GM23338 (cell line): ENCODE results near the gene NPR2. TPM values are rescaled to one million over a fixed set of nuclear protein-coding genes. Genes with fewer than 3 reads are reported as not detected.

Source experiments
- ATAC-seq: fragments of 200-7000 bp; cut with Tn5 transposase; 3 replicates; pipeline ENCODE4 v1.9.1; 2020
- DNase-seq: peaks from one replicate; pipeline ENCODE4 v3.0.0-alpha.2; 2015; ENCODE audit warnings: low spot score
- H2AFZ ChIP-seq: fragments of 200-600 bp; sonication (generic); 2 replicates; pipeline ENCODE4 v1.8.0; 2016; ENCODE audit warnings: antibody characterized with exemption, mild to moderate bottlenecking, moderate library complexity
- H3F3A ChIP-seq: fragments of 200-600 bp; sonication (generic); replicated peaks from 2 replicates; pipeline ENCODE4 v1.8.0; 2017; ENCODE audit warnings: antibody characterized with exemption, mixed run types, low read depth
- H3K27ac ChIP-seq: fragments of 200-600 bp; sonication (generic); 2 replicates; pipeline ENCODE4 v1.6.1; 2016; ENCODE audit warnings: low read depth
- H3K27me3 ChIP-seq: fragments of 200-600 bp; sonication (generic); 2 replicates; pipeline ENCODE4 v1.8.0; 2016; ENCODE audit warnings: mild to moderate bottlenecking, mixed run types, moderate library complexity; ENCODE audit not compliant: insufficient read depth
- H3K36me3 ChIP-seq: fragments of 200-600 bp; sonication (generic); 2 replicates; pipeline ENCODE4 v1.8.0; 2016; ENCODE audit warnings: mild to moderate bottlenecking; ENCODE audit not compliant: insufficient read depth
- H3K4me1 ChIP-seq: fragments of 200-600 bp; sonication (generic); 2 replicates; pipeline ENCODE4 v1.8.0; 2016; ENCODE audit warnings: mild to moderate bottlenecking, moderate library complexity; ENCODE audit not compliant: insufficient read depth
- H3K4me2 ChIP-seq: fragments of 200-600 bp; sonication (generic); 2 replicates; pipeline ENCODE4 v1.7.1; 2017; ENCODE audit warnings: mixed run types
- H3K4me3 ChIP-seq: fragments of 200-600 bp; sonication (generic); 2 replicates; pipeline ENCODE4 v1.6.1; 2016; ENCODE audit warnings: mixed run types
- H3K79me2 ChIP-seq: fragments of 200-600 bp; sonication (generic); replicated peaks from 2 replicates; pipeline ENCODE4 v1.8.0; 2017; ENCODE audit warnings: mild to moderate bottlenecking; ENCODE audit not compliant: insufficient read depth
- H3K9me2 ChIP-seq: fragments of 200-600 bp; sonication (generic); 2 replicates; pipeline ENCODE4 v1.8.0; 2017; ENCODE audit not compliant: insufficient read depth
- H4K20me1 ChIP-seq: fragments of 200-600 bp; sonication (generic); replicated peaks from 2 replicates; pipeline ENCODE4 v1.8.0; 2017; ENCODE audit warnings: mild to moderate bottlenecking; ENCODE audit not compliant: insufficient read depth
- H3K27ac Mint-ChIP-seq: 2 replicates; pipeline ENCODE4 v1.8.0; 2020; ENCODE audit warnings: inconsistent platforms, mild to moderate bottlenecking, moderate library complexity, mixed read lengths
- H3K27me3 Mint-ChIP-seq: 3 replicates; pipeline ENCODE4 v1.8.0; 2022; ENCODE audit warnings: low read depth, mild to moderate bottlenecking, moderate library complexity, mixed read lengths, inconsistent platforms; ENCODE audit not compliant: insufficient read depth, poor library complexity
- H3K36me3 Mint-ChIP-seq: 3 replicates; pipeline ENCODE4 v1.8.0; 2021; ENCODE audit warnings: low read depth, mild to moderate bottlenecking, inconsistent platforms, moderate library complexity, mixed read lengths
- H3K4me1 Mint-ChIP-seq: 3 replicates; pipeline ENCODE4 v1.8.0; 2020; ENCODE audit warnings: mild to moderate bottlenecking, inconsistent platforms, mixed read lengths
- H3K4me3 Mint-ChIP-seq: 3 replicates; pipeline ENCODE4 v1.8.0; 2021; ENCODE audit warnings: moderate library complexity, mild to moderate bottlenecking, inconsistent platforms, mixed read lengths
- H3K9me3 Mint-ChIP-seq: 3 replicates; pipeline ENCODE4 v1.8.0; 2020; ENCODE audit warnings: moderate library complexity, mild to moderate bottlenecking, inconsistent platforms, mixed read lengths
- CTCF ChIP-seq, 2 experiments: fragments of 200-600 bp in 1 of 2; sonication (generic) in 1 of 2; conservative IDR thresholded peaks; 2 replicates each; pipeline versions ENCODE4 v1.5.1 to v1.6.1; 2016 to 2017; ENCODE audit warnings: antibody characterized with exemption in 2 of 2, low read depth in 2 of 2, mild to moderate bottlenecking in 2 of 2, moderate library complexity in 1 of 2
- ETS1 ChIP-seq: IDR thresholded peaks from 2 replicates; pipeline ENCODE4 v1.6.1; 2016; ENCODE audit warnings: antibody characterized with exemption
- EZH2phosphoT487 ChIP-seq: fragments of 200-600 bp; sonication (generic); IDR thresholded peaks from one replicate; pipeline ENCODE4 v1.8.1; 2018; ENCODE audit warnings: antibody characterized with exemption; ENCODE audit not compliant: unreplicated experiment
- REST ChIP-seq: IDR thresholded peaks from one replicate; pipeline ENCODE4 v1.6.1; 2018; ENCODE audit warnings: antibody characterized with exemption; ENCODE audit not compliant: unreplicated experiment
- ZNF114 ChIP-seq: fragments of 250-450 bp; sonication (Bioruptor Pico); IDR thresholded peaks from 2 replicates; pipeline ENCODE4 v1.5.0; 2020; ENCODE audit warnings: mild to moderate bottlenecking, moderate library complexity
- polyA plus RNA-seq: library from polyadenylated mRNA; unstranded; fragments of >200 nt; fragmentation: Nextera tagmentation; extraction: Ambion mirVana; gene quantifications from 2 replicates; pipeline ENCODE4 v1.2.1, GENCODE V29; 2016
- total RNA-seq: library from RNA; depleted of rRNA; stranded (reverse); fragments of >200 nt; shearing (Covaris generic); gene quantifications from 2 replicates; pipeline ENCODE4 v1.2.3, GENCODE V29; 2014

Gene NPR2
- total and polyA plus RNA-seq, 2 experiments from 2014 or later: 9.0 to 14.4 TPM

- no peak overlapping the region for H3K27ac ChIP-seq
- ATAC-seq: peak; percentile 92
Measured at GRCh38 chr9:35835216-35835632, 43.8 kb downstream of the NPR2 start.

GRCh38 chr9:35835766-35836165 lies 44.4 kb downstream of the NPR2 start:
- peaks cover 7% of the 10 kb centered on the region for H3K27me3 Mint-ChIP-seq
- H4K20me1 ChIP-seq: no peaks in the 10 kb centered on the region; the same call in 1 of the 2 replicates
- H3K79me2 ChIP-seq: no peaks in the 10 kb centered on the region
- no peaks in the 10 kb centered on the region for H3F3A ChIP-seq
- H3K36me3 ChIP-seq: no peaks in the 10 kb centered on the region
- DNase-seq (no peak), ATAC-seq (no peak)
- H3K27ac ChIP-seq: no peak overlapping the region
- H3K27me3 ChIP-seq: no peaks in the 10 kb centered on the region
- peaks cover 5% of the 10 kb centered on the region; the same call in 1 of the 2 replicates for H3K9me2 ChIP-seq
- H3K4me1 ChIP-seq: no peaks in the 10 kb centered on the region
- H3K4me3 Mint-ChIP-seq: no peak overlapping the region
- no peak overlapping the region for H3K27ac Mint-ChIP-seq
- H3K4me3 ChIP-seq: no peak overlapping the region
- H3K36me3 Mint-ChIP-seq: no peaks in the 10 kb centered on the region
- H3K4me1 Mint-ChIP-seq: peaks cover 21% of the 10 kb centered on the region
- H2AFZ ChIP-seq: no peak overlapping the region
- no peaks in the 10 kb centered on the region; the same call in 2 of the 3 replicates for H3K9me3 Mint-ChIP-seq
- no peak overlapping the region for H3K4me2 ChIP-seq
- TF ChIP-seq EZH2phosphoT487 (no peak), REST (no peak), ZNF114 (CRISPR knock-in tag) (no peak)

More at GRCh38 chr9:35835216-35835632, 43.8 kb downstream of the NPR2 start:
- Histone ChIP-seq H3K36me3 (no peaks in the 10 kb centered on the region), H3F3A (no peaks in the 10 kb centered on the region), H2AFZ (no peak overlapping the region), H3K9me2 (peaks cover 5% of the 10 kb centered on the region; the same call in 1 of the 2 replicates), H3K79me2 (no peaks in the 10 kb centered on the region), H3K4me2 (no peak overlapping the region), H3K4me3 (no peak overlapping the region), H4K20me1 (no peaks in the 10 kb centered on the region; the same call in 1 of the 2 replicates), H3K4me1 (0 out of 2 replicates have a peak, but pooled peaks cover 2% of the 10 kb centered on the region), H3K27me3 (no peaks in the 10 kb centered on the region)
- H3K4me1 Mint-ChIP-seq: peaks cover 18% of the 10 kb centered on the region
- no peak overlapping the region for H3K27ac Mint-ChIP-seq
- H3K9me3 Mint-ChIP-seq: no peaks in the 10 kb centered on the region; the same call in 2 of the 3 replicates
- DNase-seq: peak; percentile 74
- TF ChIP-seq CTCF (conservative IDR thresholded peaks at IDR 0.05; ENCODE audit: low read depth in 2 of 2) (peak; percentile 54 to 78), ETS1 (no peak)
- no peak overlapping the region for H3K4me3 Mint-ChIP-seq
- H3K36me3 Mint-ChIP-seq: no peaks in the 10 kb centered on the region
- peaks cover 9% of the 10 kb centered on the region for H3K27me3 Mint-ChIP-seq
